GM12878 (cell line): ENCODE measurements around the gene SLC34A1. TPM values are rescaled to one million over a fixed set of nuclear protein-coding genes. Genes with fewer than 3 reads are reported as not detected.

ENCODE experiments used
- ATAC-seq: fragments of 200-7000 bp; cut with Tn5 transposase; 3 replicates; pipeline ENCODE4 v1.9.1; 2020; ENCODE audit warnings: mild to moderate bottlenecking, moderate library complexity
- BruUV-seq: library from RNA; stranded (reverse); fragments of 400-500 nt; replicated peaks from 2 replicates; lab custom pipeline; 2021; lab: Mats Ljungman, UMichigan
- CTCF ChIA-PET: fragments of 300-600 bp; sonication (Branson Sonifier 250); formaldehyde crosslinking; extraction: SDS; loops from one replicate; lab custom pipeline; 2021; ENCODE audit warnings: inconsistent platforms; lab: Yijun Ruan, JAX
- POLR2A ChIA-PET: fragments of 350-600 bp; formaldehyde crosslinking; extraction: SDS; loops from one replicate; lab custom pipeline; 2021; ENCODE audit warnings: inconsistent platforms; lab: Charles Lee
- RAD21 ChIA-PET: fragments of 300-600 bp; sonication (Branson Sonifier 250); formaldehyde crosslinking; loops from one replicate; lab custom pipeline; 2023; ENCODE audit warnings: antibody characterized with exemption; ENCODE audit not compliant: unreplicated experiment; lab: Charles Lee
- SMC1A ChIA-PET: fragments of 300-600 bp; sonication (Branson Sonifier 250); formaldehyde crosslinking; loops from one replicate; lab custom pipeline; 2023; ENCODE audit not compliant: unreplicated experiment, uncharacterized antibody; lab: Charles Lee
- DNase-seq: peaks from one replicate; pipeline ENCODE4 v3.0.0-alpha.2; 2011; ENCODE audit warnings: low read depth, low spot score
- FAIRE-seq: peaks from 3 replicates; lab custom pipeline; 2011; peaks lifted over from hg19 to GRCh38; lab: Jason Lieb, UNC
- H2AFZ ChIP-seq: 2 replicates; pipeline ENCODE4 v1.6.0; 2011; ENCODE audit warnings: low read depth, low read length, control low read depth; ENCODE audit not compliant: control insufficient read depth
- H3K27ac ChIP-seq: 2 replicates; pipeline ENCODE4 v1.5.1; 2011; ENCODE audit warnings: control low read depth; ENCODE audit not compliant: control insufficient read depth, insufficient read depth
- H3K27me3 ChIP-seq, 2 experiments: replicated peaks in 1 of 2; 2 replicates each; pipeline versions ENCODE4 v1.6.0 to v1.6.1; 2011; ENCODE audit warnings: low read length in 1 of 2; ENCODE audit not compliant: control insufficient read depth in 2 of 2, insufficient read depth in 2 of 2
- H3K36me3 ChIP-seq, 2 experiments: 2 replicates each; pipeline ENCODE4 v1.5.1; 2011; ENCODE audit warnings: low read length in 1 of 2; ENCODE audit not compliant: control insufficient read depth in 2 of 2, insufficient read depth in 2 of 2
- H3K4me1 ChIP-seq: 2 replicates; pipeline ENCODE4 v1.6.1; 2011; ENCODE audit warnings: mild to moderate bottlenecking, low read length, moderate library complexity, mixed read lengths; ENCODE audit not compliant: control insufficient read depth, insufficient read depth
- H3K4me2 ChIP-seq: 2 replicates; pipeline ENCODE4 v1.6.0; 2011; ENCODE audit warnings: control low read depth; ENCODE audit not compliant: control insufficient read depth, insufficient read depth
- H3K4me3 ChIP-seq: fragments of 200-600 bp; sonication (generic); 2 replicates; pipeline ENCODE4 v1.5.1; 2016
- H3K79me2 ChIP-seq: 2 replicates; pipeline ENCODE4 v1.6.0; 2011; ENCODE audit warnings: low read length; ENCODE audit not compliant: control insufficient read depth, insufficient read depth
- H3K9ac ChIP-seq: 2 replicates; pipeline ENCODE4 v1.8.0; 2011; ENCODE audit warnings: low read length, control low read depth, mixed read lengths; ENCODE audit not compliant: control insufficient read depth, insufficient read depth
- H3K9me3 ChIP-seq: replicated peaks from 3 replicates; pipeline ENCODE4 v1.5.1; 2011; ENCODE audit warnings: mild to moderate bottlenecking, low read length; ENCODE audit not compliant: control insufficient read depth, insufficient read depth
- H4K20me1 ChIP-seq: 2 replicates; pipeline ENCODE4 v1.6.0; 2011; ENCODE audit not compliant: control insufficient read depth, insufficient read depth
- KDM1A ChIP-seq: fragments of 200-600 bp; sonication (generic); IDR thresholded peaks from 2 replicates; pipeline ENCODE4 v1.6.1; 2016; ENCODE audit warnings: borderline replicate concordance
- MAX ChIP-seq: IDR thresholded peaks from 2 replicates; pipeline ENCODE4 v1.6.1; 2012; ENCODE audit warnings: low read depth, low read length, improper control_type of control experiment
- MEF2A ChIP-seq: IDR thresholded peaks from 2 replicates; pipeline ENCODE4 v1.6.1; 2011; ENCODE audit warnings: low read depth, mild to moderate bottlenecking, low read length, moderate library complexity; ENCODE audit not compliant: insufficient read depth
- MXI1 ChIP-seq: fragments of 150-350 bp; IDR thresholded peaks from 2 replicates; pipeline ENCODE4 v1.6.1; 2011; ENCODE audit warnings: low read depth, mild to moderate bottlenecking, inconsistent platforms, low read length, improper control_type of control experiment
- NFXL1 ChIP-seq: fragments of 450-650 bp; IDR thresholded peaks from 2 replicates; pipeline ENCODE4 v1.6.1; 2017; ENCODE audit warnings: antibody characterized with exemption, mild to moderate bottlenecking, borderline replicate concordance
- RB1 ChIP-seq: fragments of 450-650 bp; formaldehyde crosslinking; IDR thresholded peaks from 2 replicates; pipeline ENCODE4 v1.6.1; 2017; ENCODE audit warnings: mild to moderate bottlenecking, borderline replicate concordance
- RFX5 ChIP-seq: IDR thresholded peaks from 2 replicates; pipeline ENCODE4 v1.6.1; 2011; ENCODE audit warnings: low read depth, low read length, improper control_type of control experiment
- SIX5 ChIP-seq: IDR thresholded peaks from 2 replicates; pipeline ENCODE4 v1.6.1; 2011; ENCODE audit warnings: mild to moderate bottlenecking, low read depth, low read length, moderate library complexity; ENCODE audit not compliant: severe bottlenecking
- WRNIP1 ChIP-seq: IDR thresholded peaks from 2 replicates; pipeline ENCODE4 v1.6.1; 2011; ENCODE audit warnings: low read depth, low read length, improper control_type of control experiment, borderline replicate concordance
- WGBS: methylation state at CpG from one replicate; pipeline ENCODE4 v1.1.6; 2016; ENCODE audit warnings: low lambda C conversion rate; ENCODE audit not compliant: insufficient replicate concordance, insufficient coverage; ENCODE audit errors: missing lambda C conversion rate; 5-methylcytosine and 5-hydroxymethylcytosine counted together
- in situ Hi-C: fragments of 300-500 bp; cut with MboI; formaldehyde crosslinking; loops from 9 replicates; pipeline ENCODE4 v1.14.3; 2018; ENCODE audit warnings: mixed read lengths
- intact Hi-C: fragments of 100-400 bp; cut with micrococcal nuclease; formaldehyde crosslinking; loops from one replicate; pipeline ENCODE4 v1.14.2; 2022; ENCODE audit not compliant: unreplicated experiment
- polyA plus RNA-seq, 11 experiments: library from polyadenylated mRNA; depleted of rRNA in 4 of 11; unstranded in 6 of 11; stranded (reverse) in 5 of 11; fragments of >200 nt; fragmentation: Nextera tagmentation in 4 of 11; fragmentation: Illumina TruSeq in 1 of 11; extraction: Ambion mirVana in 4 of 11; extraction: Trizol in 1 of 11; gene quantifications; 1 replicate in 1 of 11; 2 replicates in 10 of 11; pipeline versions ENCODE4 v1.2.1 to v1.2.3, GENCODE V29; 2011 to 2016; ENCODE audit warnings: inconsistent platforms in 2 of 11, missing spikeins in 2 of 11, low read depth in 1 of 11
- total RNA-seq, 4 experiments: library from RNA; depleted of rRNA in 3 of 4; stranded (reverse); fragments of >200 nt in 3 of 4; fragmentation: Illumina TruSeq in 1 of 4; extraction: Trizol in 1 of 4; gene quantifications; 2 replicates each; pipeline versions ENCODE4 v1.2.1 to v1.2.3, GENCODE V29; 2013 to 2021
- TF ChIP-seq, protein P1 (sequence below): fragments of 450-650 bp; IDR thresholded peaks from 2 replicates; pipeline ENCODE4 v1.6.1; 2016; ENCODE audit warnings: mild to moderate bottlenecking, moderate library complexity, borderline replicate concordance
- TF ChIP-seq, protein P2 (sequence below): fragments of 150-350 bp; IDR thresholded peaks from 2 replicates; pipeline ENCODE4 v1.6.1; 2016; ENCODE audit warnings: low read depth, low read length

SLC34A1 gene
- total and polyA plus RNA-seq, 10 of the 15 experiments (the other 5 are each of a cell fraction or from before 2014, with no cell fraction given), result 0.03 to 0.14 (median 0.09) TPM; not detected in 2

DNA sequence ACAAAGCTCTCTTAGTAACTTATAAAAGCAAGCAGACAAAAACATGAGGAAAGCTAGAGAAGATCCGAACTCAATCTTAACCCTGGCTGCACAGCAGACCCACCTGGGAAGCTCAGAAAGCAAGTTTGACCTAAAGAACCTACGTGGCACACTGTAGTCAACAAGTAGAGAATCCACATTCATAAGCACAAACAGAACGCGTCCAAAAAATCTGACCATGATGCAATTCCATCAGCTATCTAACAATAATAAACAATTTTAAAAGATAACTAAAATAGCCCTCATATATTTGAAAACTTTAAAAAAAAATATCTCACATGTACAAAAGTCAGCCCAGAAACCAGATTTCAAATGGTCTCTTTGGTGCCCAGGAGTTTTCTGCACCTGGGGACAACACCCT lies 37.4 kb upstream of the SLC34A1 start (continued):
- TF ChIP-seq, protein P1, sequence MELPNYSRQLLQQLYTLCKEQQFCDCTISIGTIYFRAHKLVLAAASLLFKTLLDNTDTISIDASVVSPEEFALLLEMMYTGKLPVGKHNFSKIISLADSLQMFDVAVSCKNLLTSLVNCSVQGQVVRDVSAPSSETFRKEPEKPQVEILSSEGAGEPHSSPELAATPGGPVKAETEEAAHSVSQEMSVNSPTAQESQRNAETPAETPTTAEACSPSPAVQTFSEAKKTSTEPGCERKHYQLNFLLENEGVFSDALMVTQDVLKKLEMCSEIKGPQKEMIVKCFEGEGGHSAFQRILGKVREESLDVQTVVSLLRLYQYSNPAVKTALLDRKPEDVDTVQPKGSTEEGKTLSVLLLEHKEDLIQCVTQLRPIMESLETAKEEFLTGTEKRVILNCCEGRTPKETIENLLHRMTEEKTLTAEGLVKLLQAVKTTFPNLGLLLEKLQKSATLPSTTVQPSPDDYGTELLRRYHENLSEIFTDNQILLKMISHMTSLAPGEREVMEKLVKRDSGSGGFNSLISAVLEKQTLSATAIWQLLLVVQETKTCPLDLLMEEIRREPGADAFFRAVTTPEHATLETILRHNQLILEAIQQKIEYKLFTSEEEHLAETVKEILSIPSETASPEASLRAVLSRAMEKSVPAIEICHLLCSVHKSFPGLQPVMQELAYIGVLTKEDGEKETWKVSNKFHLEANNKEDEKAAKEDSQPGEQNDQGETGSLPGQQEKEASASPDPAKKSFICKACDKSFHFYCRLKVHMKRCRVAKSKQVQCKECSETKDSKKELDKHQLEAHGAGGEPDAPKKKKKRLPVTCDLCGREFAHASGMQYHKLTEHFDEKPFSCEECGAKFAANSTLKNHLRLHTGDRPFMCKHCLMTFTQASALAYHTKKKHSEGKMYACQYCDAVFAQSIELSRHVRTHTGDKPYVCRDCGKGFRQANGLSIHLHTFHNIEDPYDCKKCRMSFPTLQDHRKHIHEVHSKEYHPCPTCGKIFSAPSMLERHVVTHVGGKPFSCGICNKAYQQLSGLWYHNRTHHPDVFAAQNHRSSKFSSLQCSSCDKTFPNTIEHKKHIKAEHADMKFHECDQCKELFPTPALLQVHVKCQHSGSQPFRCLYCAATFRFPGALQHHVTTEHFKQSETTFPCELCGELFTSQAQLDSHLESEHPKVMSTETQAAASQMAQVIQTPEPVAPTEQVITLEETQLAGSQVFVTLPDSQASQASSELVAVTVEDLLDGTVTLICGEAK, result no peak
- TF ChIP-seq SIX5, result no peak
- no peak for TF ChIP-seq MAX
- no peak for TF ChIP-seq MEF2A

GRCh38 chr5:177347699-177348098 lies 36.5 kb upstream of the SLC34A1 start:
- RAD21 ChIA-PET, result no interaction called here
- peaks cover 62% of the 10 kb centered on the region for H3K79me2 ChIP-seq
- no peak for TF ChIP-seq RB1
- no peak for TF ChIP-seq NFXL1
- TF ChIP-seq MXI1, result no peak
- TF ChIP-seq, protein P2, sequence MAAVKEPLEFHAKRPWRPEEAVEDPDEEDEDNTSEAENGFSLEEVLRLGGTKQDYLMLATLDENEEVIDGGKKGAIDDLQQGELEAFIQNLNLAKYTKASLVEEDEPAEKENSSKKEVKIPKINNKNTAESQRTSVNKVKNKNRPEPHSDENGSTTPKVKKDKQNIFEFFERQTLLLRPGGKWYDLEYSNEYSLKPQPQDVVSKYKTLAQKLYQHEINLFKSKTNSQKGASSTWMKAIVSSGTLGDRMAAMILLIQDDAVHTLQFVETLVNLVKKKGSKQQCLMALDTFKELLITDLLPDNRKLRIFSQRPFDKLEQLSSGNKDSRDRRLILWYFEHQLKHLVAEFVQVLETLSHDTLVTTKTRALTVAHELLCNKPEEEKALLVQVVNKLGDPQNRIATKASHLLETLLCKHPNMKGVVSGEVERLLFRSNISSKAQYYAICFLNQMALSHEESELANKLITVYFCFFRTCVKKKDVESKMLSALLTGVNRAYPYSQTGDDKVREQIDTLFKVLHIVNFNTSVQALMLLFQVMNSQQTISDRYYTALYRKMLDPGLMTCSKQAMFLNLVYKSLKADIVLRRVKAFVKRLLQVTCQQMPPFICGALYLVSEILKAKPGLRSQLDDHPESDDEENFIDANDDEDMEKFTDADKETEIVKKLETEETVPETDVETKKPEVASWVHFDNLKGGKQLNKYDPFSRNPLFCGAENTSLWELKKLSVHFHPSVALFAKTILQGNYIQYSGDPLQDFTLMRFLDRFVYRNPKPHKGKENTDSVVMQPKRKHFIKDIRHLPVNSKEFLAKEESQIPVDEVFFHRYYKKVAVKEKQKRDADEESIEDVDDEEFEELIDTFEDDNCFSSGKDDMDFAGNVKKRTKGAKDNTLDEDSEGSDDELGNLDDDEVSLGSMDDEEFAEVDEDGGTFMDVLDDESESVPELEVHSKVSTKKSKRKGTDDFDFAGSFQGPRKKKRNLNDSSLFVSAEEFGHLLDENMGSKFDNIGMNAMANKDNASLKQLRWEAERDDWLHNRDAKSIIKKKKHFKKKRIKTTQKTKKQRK, result no peak
- no peak for TF ChIP-seq RFX5
- TF ChIP-seq KDM1A, result no peak
- TF ChIP-seq WRNIP1, result no peak
- CTCF ChIA-PET, result interaction anchor here (0.6 to 2.9 kb wide), 6 partner anchors 21 to 234 kb away, joined by 3 to 13 read pairs (median 4); no protein-coding TSS in a partner anchor
- intact Hi-C loops, result no loop called here
- peak overlapping the region; percentile 53; the same call in 1 of the 2 replicates for H3K4me3 ChIP-seq
- BruUV-seq, result no TSS peak
- POLR2A ChIA-PET, result no interaction called here
- no peak for DNase-seq
- no peak overlapping the region; the same call in 1 of the 2 replicates for H3K9ac ChIP-seq
- peaks cover 0 to 13% of the 10 kb centered on the region in 2 experiments; a peak in 2 of 4 replicates for H3K36me3 ChIP-seq
- H3K27ac ChIP-seq, result no peak overlapping the region
- H3K4me1 ChIP-seq, result peaks cover 13% of the 10 kb centered on the region
- no peak for ATAC-seq
- in situ Hi-C loops, result no loop called here
- no peaks in the 10 kb centered on the region for H3K9me3 ChIP-seq
- no peaks in the 10 kb centered on the region for H3K27me3 ChIP-seq
- FAIRE-seq, result no peak
- no peak overlapping the region for H2AFZ ChIP-seq
- SMC1A ChIA-PET, result interaction anchor here (0.6 to 2.0 kb wide), 7 partner anchors 8 to 154 kb away, joined by 3 to 8 read pairs (median 4); no protein-coding TSS in a partner anchor
- 79% methylated on average over 4 of the region's 4 CpGs for WGBS
- H3K4me2 ChIP-seq, result peak overlapping the region; percentile 53
- 0 out of 2 replicates have a peak, but pooled peaks cover 3% of the 10 kb centered on the region for H4K20me1 ChIP-seq
